GM12892 (cell line): ENCODE measurements around the gene UBN1.
"Not testable (repeated sequence)": the region's sequence is repeated elsewhere in the genome, so short reads cannot be mapped to it uniquely, and the experiment has no call there.

ENCODE experiments used
- POLR2A ChIP-seq: IDR thresholded peaks from 2 replicates; pipeline ENCODE4 v1.6.1; 2011; ENCODE audit warnings: low read depth, low read length, control low read depth
- POLR2AphosphoS5 ChIP-seq: IDR thresholded peaks from 2 replicates; pipeline ENCODE4 v1.6.1; 2011; ENCODE audit warnings: low read depth, low read length, control low read depth
- TAF1 ChIP-seq: IDR thresholded peaks from 2 replicates; pipeline ENCODE4 v1.6.1; 2011; ENCODE audit warnings: low read depth, mild to moderate bottlenecking, control low read depth, low read length, borderline replicate concordance

GRCh38 chr16:4929619-4930018 is 82.3 kb downstream of the UBN1 start:
- TF ChIP-seq POLR2AphosphoS5, POLR2A, TAF1: not testable (repeated sequence)
